ENCODE measurements around the gene DPP9.
A peak's percentile ranks its signal among the peaks of the same experiment; 100 is the strongest.

The DPP9 gene

GRCh38 chr19:4709440-4710280 lies 14.0 kb downstream of the DPP9 start:
- no peak for DNase-seq (ENCODE audit: low read depth)
- TF ChIP-seq, protein P1, sequence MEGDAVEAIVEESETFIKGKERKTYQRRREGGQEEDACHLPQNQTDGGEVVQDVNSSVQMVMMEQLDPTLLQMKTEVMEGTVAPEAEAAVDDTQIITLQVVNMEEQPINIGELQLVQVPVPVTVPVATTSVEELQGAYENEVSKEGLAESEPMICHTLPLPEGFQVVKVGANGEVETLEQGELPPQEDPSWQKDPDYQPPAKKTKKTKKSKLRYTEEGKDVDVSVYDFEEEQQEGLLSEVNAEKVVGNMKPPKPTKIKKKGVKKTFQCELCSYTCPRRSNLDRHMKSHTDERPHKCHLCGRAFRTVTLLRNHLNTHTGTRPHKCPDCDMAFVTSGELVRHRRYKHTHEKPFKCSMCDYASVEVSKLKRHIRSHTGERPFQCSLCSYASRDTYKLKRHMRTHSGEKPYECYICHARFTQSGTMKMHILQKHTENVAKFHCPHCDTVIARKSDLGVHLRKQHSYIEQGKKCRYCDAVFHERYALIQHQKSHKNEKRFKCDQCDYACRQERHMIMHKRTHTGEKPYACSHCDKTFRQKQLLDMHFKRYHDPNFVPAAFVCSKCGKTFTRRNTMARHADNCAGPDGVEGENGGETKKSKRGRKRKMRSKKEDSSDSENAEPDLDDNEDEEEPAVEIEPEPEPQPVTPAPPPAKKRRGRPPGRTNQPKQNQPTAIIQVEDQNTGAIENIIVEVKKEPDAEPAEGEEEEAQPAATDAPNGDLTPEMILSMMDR (conservative IDR thresholded peaks at IDR 0.05; ENCODE audit: low read length) = no peak
- no peak overlapping the region for H3K4me3 ChIP-seq (ENCODE audit: low read length)

DNA sequence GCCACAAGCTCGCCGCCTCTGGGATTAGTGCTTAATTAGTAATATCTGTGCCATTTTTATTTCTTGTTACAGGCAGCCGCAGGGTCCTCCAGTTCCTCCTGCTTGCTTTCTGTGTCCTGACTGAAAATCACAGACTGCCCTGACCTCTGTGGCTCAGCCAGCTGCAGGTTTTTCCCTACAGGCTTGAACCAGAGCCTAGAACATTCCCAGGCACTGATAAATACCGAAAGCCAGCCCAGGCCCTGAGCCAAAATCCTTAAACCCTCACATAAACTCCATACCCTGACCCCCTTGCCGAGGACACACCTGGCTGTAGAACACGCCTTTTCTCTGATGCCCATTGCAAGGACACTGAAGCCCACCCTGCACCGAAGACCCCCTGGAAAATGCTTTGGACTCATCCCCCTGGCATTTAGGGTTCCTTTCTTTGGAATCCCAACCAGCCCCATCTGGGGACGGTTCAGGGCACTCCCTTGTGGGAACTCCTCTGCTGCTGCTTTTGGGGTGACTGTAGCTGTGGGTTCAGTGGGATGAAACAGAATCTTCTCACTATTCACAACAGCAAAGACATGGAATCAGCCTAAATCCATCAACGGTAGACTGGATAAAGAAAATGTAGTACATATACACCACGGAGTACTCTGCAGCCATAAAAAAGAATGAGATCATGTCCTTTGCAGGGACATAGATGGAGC lies 15.5 kb downstream of the DPP9 start:
- no peak overlapping the region for H3K4me3 ChIP-seq (ENCODE audit: low read length)
- DNase-seq (ENCODE audit: low read depth) = peak; percentile 45
- TF ChIP-seq, protein P1 (conservative IDR thresholded peaks at IDR 0.05; ENCODE audit: low read length) = no peak

GRCh38 chr19:4707322-4707721 lies 16.3 kb downstream of the DPP9 start:
- DNase-seq (ENCODE audit: low read depth) = no peak
- no peak overlapping the region for H3K4me3 ChIP-seq (ENCODE audit: low read length)
- TF ChIP-seq, protein P1 (conservative IDR thresholded peaks at IDR 0.05; ENCODE audit: low read length) = no peak

DNA sequence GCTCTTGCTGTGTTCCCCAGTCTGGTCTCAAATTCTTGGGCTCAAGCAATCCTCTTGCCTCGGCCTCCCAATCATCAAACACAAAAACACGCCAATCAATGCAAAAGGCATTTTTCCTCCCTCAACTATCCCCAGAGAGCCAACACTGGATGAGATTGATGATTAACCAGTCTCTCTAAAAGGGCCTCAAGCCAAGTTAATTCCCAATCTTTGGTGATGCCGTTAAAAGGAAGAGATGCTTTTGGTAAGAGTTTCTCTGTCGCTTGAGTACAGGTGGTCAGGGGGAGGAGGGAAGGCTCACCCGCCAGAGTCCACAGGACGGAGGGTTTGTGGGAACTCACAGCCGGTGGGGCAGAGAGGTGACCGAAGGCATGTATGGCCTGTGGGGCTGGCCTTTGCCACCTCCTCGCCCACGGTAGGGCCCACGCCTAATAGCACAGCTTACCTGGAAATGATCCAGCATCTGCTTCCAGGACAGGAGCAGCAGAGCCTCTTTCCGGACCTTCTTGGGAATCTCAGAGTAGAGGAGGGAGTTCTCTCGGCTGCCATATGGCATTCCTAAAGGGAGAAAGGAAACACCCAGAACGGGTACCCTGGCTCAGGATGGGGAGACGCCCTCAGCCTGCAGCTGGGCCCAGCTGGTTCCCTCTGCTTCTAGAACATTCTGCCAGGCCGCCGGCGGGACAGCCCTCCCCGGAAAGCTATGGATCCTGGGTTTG lies 18.1 kb downstream of the DPP9 start:
- H3K4me3 ChIP-seq (ENCODE audit: low read length) = no peak overlapping the region
- TF ChIP-seq, protein P1 (conservative IDR thresholded peaks at IDR 0.05; ENCODE audit: low read length) = no peak
- no peak for DNase-seq (ENCODE audit: low read depth)

DNA sequence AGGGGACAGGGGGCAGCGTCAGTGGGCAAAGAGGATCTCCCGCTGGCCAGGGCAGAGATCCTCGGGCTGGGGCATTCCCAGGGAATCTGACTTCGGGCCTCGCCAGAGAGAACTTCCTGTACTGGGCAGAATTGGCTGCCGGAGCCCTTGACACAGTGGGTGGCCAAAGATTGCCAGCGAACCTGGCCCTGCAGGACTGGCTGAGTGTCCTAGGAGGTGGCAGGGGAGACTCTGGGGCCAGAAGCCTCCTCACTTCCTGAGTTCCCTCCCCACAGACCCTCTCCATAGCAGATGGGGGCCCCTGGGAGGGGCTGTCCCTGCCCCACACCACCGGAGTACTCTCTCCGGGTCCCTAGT lies 19.3 kb downstream of the DPP9 start:
- no peak overlapping the region for H3K4me3 ChIP-seq (ENCODE audit: low read length)
- no peak for DNase-seq (ENCODE audit: low read depth)
- TF ChIP-seq, protein P1 (conservative IDR thresholded peaks at IDR 0.05; ENCODE audit: low read length) = no peak

DNA sequence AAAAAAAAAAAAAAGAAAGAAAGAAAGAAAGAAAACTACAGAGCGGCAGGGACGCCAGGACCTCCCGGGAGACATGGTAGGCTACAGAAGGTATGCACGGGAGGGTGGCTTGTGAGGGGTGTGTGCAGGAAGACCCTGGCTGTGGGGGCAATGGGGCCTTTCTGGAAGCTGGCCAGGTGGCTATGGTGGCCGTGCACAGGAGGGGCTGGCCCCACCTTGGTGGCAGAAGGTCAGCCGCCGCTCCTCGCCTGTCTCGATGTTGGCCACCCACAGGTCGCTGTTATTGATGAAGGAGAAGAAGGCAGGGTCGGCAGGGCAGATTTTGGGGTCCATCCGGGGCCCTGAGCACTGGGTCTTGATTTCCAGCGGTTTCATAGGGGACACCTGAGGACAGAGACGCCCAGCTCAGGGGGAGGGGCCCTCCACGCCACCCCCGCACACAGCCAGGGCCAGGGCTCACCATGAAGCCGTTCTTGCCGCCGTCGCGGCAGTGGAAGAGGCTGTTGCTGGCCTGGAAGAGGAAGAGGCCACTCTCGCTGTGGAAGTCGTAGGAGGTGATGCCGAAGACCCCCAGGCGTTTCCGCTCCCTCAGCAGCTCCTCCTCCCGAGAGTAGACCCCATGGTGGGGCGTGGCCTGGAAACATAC lies 19.8 kb downstream of the DPP9 start:
- H3K4me3 ChIP-seq (ENCODE audit: low read length) = no peak overlapping the region
- TF ChIP-seq, protein P1 (conservative IDR thresholded peaks at IDR 0.05; ENCODE audit: low read length) = no peak
- DNase-seq (ENCODE audit: low read depth) = no peak
